ENCODE measurements around the gene LIPT2. TPM values are rescaled to one million over a fixed set of nuclear protein-coding genes. Genes with fewer than 3 reads are reported as not detected.

LIPT2 gene
- total and polyA plus RNA-seq, 2 donors from 2014 or later, result 4.0 to 8.9 TPM

DNA sequence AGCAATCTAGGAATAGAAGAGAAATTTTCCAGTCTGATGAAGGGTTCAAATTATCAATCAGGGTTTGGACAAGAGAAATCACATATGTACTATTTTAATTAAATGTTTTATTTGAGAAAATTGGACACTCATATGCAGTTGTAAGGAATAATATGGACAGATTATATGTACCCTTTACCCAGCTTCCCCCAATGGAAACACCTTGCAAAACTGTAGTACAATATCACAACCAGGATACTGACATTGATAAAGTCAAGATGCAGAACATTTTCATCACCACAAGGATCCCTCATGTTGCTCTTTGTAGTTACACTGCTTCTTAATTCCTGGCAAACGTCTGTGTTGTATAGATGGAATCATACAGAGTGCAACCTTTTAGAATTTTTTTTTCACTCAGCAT lies 1.4 kb upstream of the LIPT2 start:
- peaks cover 0 to 6% (median 0%) of the 10 kb centered on the region in 3 donors for H3K36me3 ChIP-seq (ENCODE audit: control insufficient read depth in 2 of 3, insufficient read depth in 3 of 3, low read length in 3 of 3)
- H3K4me1 ChIP-seq (ENCODE audit: control insufficient read depth in 2 of 3, insufficient read depth in 2 of 3, low read depth in 1 of 3, low read length in 3 of 3), result peaks cover 0 to 6% (median 0%) of the 10 kb centered on the region in 3 donors
- H3K27ac ChIP-seq (ENCODE audit: low read depth in 2 of 2, low read length in 2 of 2), result no peak overlapping the region
- H3K9ac ChIP-seq (ENCODE audit: low read length in 3 of 3), result no peak overlapping the region
- H3K27me3 ChIP-seq (ENCODE audit: control insufficient read depth, insufficient read depth, low read length), result no peaks in the 10 kb centered on the region
- DNase-seq (no peak), FAIRE-seq (no peak)
- no peak overlapping the region for H3K4me3 ChIP-seq (ENCODE audit: low read length in 3 of 3)
- intact Hi-C loops (cut with DNase I), result no loop called here
- TF ChIP-seq, protein P1, sequence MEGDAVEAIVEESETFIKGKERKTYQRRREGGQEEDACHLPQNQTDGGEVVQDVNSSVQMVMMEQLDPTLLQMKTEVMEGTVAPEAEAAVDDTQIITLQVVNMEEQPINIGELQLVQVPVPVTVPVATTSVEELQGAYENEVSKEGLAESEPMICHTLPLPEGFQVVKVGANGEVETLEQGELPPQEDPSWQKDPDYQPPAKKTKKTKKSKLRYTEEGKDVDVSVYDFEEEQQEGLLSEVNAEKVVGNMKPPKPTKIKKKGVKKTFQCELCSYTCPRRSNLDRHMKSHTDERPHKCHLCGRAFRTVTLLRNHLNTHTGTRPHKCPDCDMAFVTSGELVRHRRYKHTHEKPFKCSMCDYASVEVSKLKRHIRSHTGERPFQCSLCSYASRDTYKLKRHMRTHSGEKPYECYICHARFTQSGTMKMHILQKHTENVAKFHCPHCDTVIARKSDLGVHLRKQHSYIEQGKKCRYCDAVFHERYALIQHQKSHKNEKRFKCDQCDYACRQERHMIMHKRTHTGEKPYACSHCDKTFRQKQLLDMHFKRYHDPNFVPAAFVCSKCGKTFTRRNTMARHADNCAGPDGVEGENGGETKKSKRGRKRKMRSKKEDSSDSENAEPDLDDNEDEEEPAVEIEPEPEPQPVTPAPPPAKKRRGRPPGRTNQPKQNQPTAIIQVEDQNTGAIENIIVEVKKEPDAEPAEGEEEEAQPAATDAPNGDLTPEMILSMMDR (IDR thresholded peaks at IDR 0.05; ENCODE audit: borderline replicate concordance, extremely low read depth, insufficient read depth), result no peak
- no peaks in the 10 kb centered on the region for H3K9me3 ChIP-seq (ENCODE audit: control insufficient read depth in 2 of 3, insufficient read depth in 1 of 3, low read length in 3 of 3)

DNA sequence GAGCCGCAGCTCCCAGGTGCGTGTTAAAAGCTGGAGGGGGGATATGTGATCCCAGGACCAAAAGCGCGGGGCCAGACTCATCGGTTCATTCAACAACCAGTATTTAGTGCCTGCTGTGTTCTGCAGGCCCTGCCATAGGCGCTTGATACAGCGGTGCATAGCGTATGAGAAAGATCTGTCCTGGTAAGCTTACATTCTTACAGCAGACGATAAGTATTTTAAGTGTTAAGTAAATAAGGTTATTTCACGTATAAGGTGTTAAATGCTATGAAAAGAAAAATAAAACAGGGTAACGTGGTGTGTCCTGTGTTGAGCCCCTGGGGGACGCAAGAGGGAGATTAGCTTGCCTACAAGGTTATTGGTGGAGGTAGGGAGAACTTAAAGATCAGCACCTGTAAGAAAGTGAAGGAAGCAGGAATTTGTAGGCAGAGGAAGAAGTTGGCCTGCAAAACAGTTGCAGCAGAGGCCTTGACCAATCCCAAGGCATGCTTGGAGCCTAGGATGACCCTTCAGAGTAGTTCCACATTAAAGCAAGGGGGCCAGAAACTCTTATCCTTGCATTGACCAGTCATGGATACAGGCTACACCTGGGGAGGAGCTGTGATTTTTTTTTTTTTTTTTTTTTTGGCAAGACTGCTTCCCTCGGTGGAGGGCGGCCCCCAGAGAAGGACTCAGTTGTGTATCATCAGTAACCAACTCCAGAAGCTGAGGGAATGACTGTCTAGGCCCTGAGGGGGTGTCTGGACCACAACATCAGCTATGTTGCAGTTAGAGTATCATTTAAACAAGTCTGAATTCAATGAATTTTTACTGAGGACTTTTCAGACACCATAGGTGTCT lies 487 bp upstream of the LIPT2 start:
- Histone ChIP-seq H3K9me3 (ENCODE audit: control insufficient read depth in 2 of 3, insufficient read depth in 1 of 3, low read length in 3 of 3) (no peaks in the 10 kb centered on the region), H3K27ac (ENCODE audit: low read depth in 2 of 2, low read length in 2 of 2) (peak overlapping the region; percentile 95 to 96), H3K9ac (ENCODE audit: low read length in 3 of 3) (peak overlapping the region; percentile 61 to 73 (median 66)), H3K4me1 (ENCODE audit: control insufficient read depth in 2 of 3, insufficient read depth in 2 of 3, low read depth in 1 of 3, low read length in 3 of 3) (peaks cover 0 to 6% (median 0%) of the 10 kb centered on the region in 3 donors), H3K27me3 (ENCODE audit: control insufficient read depth, insufficient read depth, low read length) (no peaks in the 10 kb centered on the region), H3K36me3 (ENCODE audit: control insufficient read depth in 2 of 3, insufficient read depth in 3 of 3, low read length in 3 of 3) (peaks cover 0 to 6% (median 0%) of the 10 kb centered on the region in 3 donors), H3K4me3 (ENCODE audit: low read length in 3 of 3) (peak overlapping the region; percentile 81 to 87 (median 86))
- DNase-seq, result peak in 1 of 5 donors; percentile 19
- intact Hi-C loops (cut with DNase I), result no loop called here
- TF ChIP-seq, protein P1 (IDR thresholded peaks at IDR 0.05; ENCODE audit: borderline replicate concordance, extremely low read depth, insufficient read depth), result no peak
- FAIRE-seq, result no peak

- H3K36me3 ChIP-seq (ENCODE audit: control insufficient read depth in 2 of 3, insufficient read depth in 3 of 3, low read length in 3 of 3), result peaks cover 0 to 6% (median 0%) of the 10 kb centered on the region in 3 donors
- no peak for FAIRE-seq
- TF ChIP-seq, protein P1 (IDR thresholded peaks at IDR 0.05; ENCODE audit: borderline replicate concordance, extremely low read depth, insufficient read depth), result no peak
- intact Hi-C loops (cut with DNase I), result no loop called here
- H3K9me3 ChIP-seq (ENCODE audit: control insufficient read depth in 2 of 3, insufficient read depth in 1 of 3, low read length in 3 of 3), result no peaks in the 10 kb centered on the region
- no peak overlapping the region for H3K27ac ChIP-seq (ENCODE audit: low read depth in 2 of 2, low read length in 2 of 2)
- H3K4me1 ChIP-seq (ENCODE audit: control insufficient read depth in 2 of 3, insufficient read depth in 2 of 3, low read depth in 1 of 3, low read length in 3 of 3), result peaks cover 0 to 6% (median 0%) of the 10 kb centered on the region in 3 donors
- no peak overlapping the region for H3K9ac ChIP-seq (ENCODE audit: low read length in 3 of 3)
- no peak overlapping the region for H3K4me3 ChIP-seq (ENCODE audit: low read length in 3 of 3)
- H3K27me3 ChIP-seq (ENCODE audit: control insufficient read depth, insufficient read depth, low read length), result no peaks in the 10 kb centered on the region
- DNase-seq, result no peak
Measured at GRCh38 chr11:74492084-74492483, 1.4 kb downstream of the LIPT2 start.
